ENCODE results near the gene FBXL13. TPM values are rescaled to one million over a fixed set of nuclear protein-coding genes. Genes with fewer than 3 reads are reported as not detected.
"Not testable (repeated sequence)": the region's sequence is repeated elsewhere in the genome, so short reads cannot be mapped to it uniquely, and the experiment has no call there.

Gene FBXL13
- total RNA-seq, 2 donors from 2014 or later: 1.3 to 1.4 TPM

DNA sequence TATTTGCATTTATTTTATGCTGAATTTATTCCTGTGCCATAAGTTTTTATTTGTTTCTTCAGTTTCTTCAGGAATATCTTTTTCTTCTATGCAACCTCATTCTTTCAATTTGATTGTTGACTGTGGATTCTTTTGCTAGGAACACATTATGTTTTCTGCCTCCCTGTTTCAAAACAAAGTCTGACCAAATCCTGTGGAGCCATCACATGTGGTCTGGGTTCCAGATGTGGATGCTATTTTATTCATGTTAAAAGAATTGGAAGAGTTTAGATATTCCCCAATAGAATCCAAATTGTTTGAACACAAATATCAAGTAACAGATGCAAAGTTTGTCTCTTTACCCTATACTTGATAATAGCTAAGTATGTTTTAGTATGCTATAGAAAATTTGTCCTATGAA lies 218.6 kb downstream of the FBXL13 start:
- Mint-ChIP-seq H3K27me3 (no peaks in the 10 kb centered on the region), H3K4me1 (no peaks in the 10 kb centered on the region), H3K36me3 (ENCODE audit: low read depth) (peaks cover 2% of the 10 kb centered on the region), H3K27ac (no peak overlapping the region), H3K4me3 (no peak overlapping the region)
- no peak for ATAC-seq
- DNase-seq: no peak
- H3K9me3 ChIP-seq (ENCODE audit: control insufficient read depth, low read length, poor library complexity, severe bottlenecking): no peaks in the 10 kb centered on the region

DNA sequence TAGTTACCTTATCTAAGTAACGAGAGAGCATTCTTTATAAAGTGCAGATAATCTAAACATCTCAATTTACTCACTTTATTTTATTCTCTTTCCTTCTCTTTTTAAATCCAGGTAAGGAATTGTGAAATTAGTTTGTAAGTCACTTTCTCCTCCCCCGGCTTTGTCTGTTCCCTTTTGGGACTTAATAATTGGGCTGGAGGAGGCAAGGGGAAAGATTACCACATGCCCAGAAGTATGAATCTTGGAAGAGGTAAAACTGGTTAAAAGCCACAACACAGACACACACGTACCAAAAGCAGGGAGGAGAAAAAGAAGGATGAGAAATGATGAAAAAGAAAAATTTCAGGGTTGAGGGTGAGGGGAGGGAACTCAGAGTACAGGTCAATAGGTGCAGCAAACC lies 225.1 kb downstream of the FBXL13 start:
- Mint-ChIP-seq H3K4me1 (no peaks in the 10 kb centered on the region), H3K27ac (no peak overlapping the region), H3K4me3 (no peak overlapping the region)

DNA sequence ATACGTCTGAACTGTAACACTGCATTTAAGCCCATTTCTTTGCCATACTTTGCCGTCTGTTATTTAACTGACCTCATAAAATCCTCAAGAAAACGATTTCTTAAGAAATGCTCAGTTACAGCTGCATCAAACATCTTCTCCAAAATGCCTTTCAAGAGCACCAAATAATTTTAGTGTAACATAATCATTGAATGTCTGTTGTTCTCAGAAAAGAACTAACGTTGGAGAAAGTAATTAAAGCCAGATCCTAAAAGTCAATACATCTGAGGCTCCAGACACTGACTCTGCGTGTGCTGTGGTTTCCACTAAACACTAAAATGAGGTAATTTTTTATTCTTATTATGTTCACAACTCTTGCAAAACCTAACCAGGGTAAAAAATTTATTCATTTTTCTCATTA lies 225.5 kb downstream of the FBXL13 start:
- ATAC-seq: no peak
- peaks cover 2% of the 10 kb centered on the region for H3K36me3 Mint-ChIP-seq (ENCODE audit: low read depth)
- no peaks in the 10 kb centered on the region for H3K4me1 Mint-ChIP-seq

More for the DNA sequence above, 225.1 kb downstream of the FBXL13 start:
- Mint-ChIP-seq H3K27me3 (no peaks in the 10 kb centered on the region), H3K36me3 (ENCODE audit: low read depth) (peaks cover 2% of the 10 kb centered on the region)
- ATAC-seq (no peak), DNase-seq (no peak)
- H3K9me3 ChIP-seq (ENCODE audit: control insufficient read depth, low read length, poor library complexity, severe bottlenecking): no peaks in the 10 kb centered on the region

DNA sequence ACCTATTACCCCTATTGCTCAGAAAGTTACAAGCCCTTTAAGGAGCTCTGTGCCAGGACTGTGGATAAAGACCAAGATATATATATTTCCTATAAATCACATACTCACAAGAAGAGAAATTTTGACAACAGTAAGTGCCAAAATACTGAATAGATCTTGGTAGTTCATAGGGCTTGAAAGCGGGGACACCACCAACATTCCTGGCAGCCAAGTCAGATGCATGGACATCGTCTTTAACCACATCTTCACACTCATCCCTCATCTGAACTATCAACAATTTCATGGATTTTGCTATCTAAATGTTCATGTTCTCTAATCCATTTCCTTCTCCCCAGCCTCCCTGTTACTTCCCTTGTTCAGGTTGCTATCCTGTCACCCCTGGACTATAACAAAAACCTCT lies 229.2 kb downstream of the FBXL13 start:
- no peaks in the 10 kb centered on the region for H3K9me3 ChIP-seq (ENCODE audit: control insufficient read depth, low read length, poor library complexity, severe bottlenecking)
- no peaks in the 10 kb centered on the region for H3K27me3 Mint-ChIP-seq
- no peak for ATAC-seq
- no peak overlapping the region for H3K27ac Mint-ChIP-seq
- H3K4me3 Mint-ChIP-seq: no peak overlapping the region
- no peaks in the 10 kb centered on the region for H3K36me3 Mint-ChIP-seq (ENCODE audit: low read depth)
- no peaks in the 10 kb centered on the region for H3K4me1 Mint-ChIP-seq
- DNase-seq: no peak

More for the DNA sequence above, 225.5 kb downstream of the FBXL13 start:
- H3K27ac Mint-ChIP-seq: no peak overlapping the region
- no peaks in the 10 kb centered on the region for H3K9me3 ChIP-seq (ENCODE audit: control insufficient read depth, low read length, poor library complexity, severe bottlenecking)
- DNase-seq: no peak
- H3K27me3 Mint-ChIP-seq: no peaks in the 10 kb centered on the region
- no peak overlapping the region for H3K4me3 Mint-ChIP-seq

DNA sequence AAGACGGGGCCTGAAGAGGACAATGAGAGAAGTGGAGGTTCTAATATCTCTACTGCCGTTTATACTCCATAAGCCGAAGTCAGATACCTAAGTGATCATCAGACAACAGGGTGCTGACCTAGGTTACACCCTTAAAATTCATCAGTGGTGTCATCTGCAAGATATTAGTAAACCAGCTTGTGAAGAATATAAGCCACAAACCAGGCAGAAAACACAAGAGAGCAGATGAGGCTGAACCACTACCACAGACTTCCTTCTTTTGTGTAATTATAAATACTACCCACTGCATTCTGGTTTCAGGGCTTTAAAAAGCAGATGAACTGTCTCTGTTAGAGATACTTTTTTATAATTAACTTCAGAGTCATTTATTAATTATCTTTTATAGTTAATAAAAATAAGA lies 230.7 kb downstream of the FBXL13 start:
- Mint-ChIP-seq H3K27me3 (no peaks in the 10 kb centered on the region), H3K4me3 (no peak overlapping the region), H3K4me1 (no peaks in the 10 kb centered on the region), H3K36me3 (ENCODE audit: low read depth) (no peaks in the 10 kb centered on the region), H3K27ac (no peak overlapping the region)
- DNase-seq (no peak), ATAC-seq (no peak)
- H3K9me3 ChIP-seq (ENCODE audit: control insufficient read depth, low read length, poor library complexity, severe bottlenecking): no peaks in the 10 kb centered on the region

DNA sequence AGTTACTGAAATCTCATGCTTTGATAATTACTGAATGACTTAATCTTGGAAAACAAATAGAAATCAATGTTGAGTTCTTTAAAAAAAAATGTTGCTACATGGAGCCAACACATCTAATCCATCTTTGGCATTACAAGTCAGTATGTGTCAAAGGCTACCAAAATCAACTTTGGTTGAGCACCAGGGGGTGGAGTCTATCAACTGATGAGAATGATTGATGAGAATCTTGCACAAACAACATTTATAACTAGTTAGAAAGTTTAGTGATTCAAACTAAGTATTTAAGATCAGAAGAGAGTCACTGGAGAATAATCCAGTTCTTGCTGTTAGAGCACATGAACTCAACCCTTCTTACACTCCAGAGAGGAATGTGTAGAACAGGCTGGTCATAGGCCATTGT lies 232.3 kb downstream of the FBXL13 start:
- no peaks in the 10 kb centered on the region for H3K27me3 Mint-ChIP-seq
- no peak overlapping the region for H3K27ac Mint-ChIP-seq
- H3K36me3 Mint-ChIP-seq (ENCODE audit: low read depth): no peaks in the 10 kb centered on the region
- H3K4me1 Mint-ChIP-seq: no peaks in the 10 kb centered on the region
- no peak overlapping the region for H3K4me3 Mint-ChIP-seq
- no peaks in the 10 kb centered on the region for H3K9me3 ChIP-seq (ENCODE audit: control insufficient read depth, low read length, poor library complexity, severe bottlenecking)
- ATAC-seq (no peak), DNase-seq (no peak)

DNA sequence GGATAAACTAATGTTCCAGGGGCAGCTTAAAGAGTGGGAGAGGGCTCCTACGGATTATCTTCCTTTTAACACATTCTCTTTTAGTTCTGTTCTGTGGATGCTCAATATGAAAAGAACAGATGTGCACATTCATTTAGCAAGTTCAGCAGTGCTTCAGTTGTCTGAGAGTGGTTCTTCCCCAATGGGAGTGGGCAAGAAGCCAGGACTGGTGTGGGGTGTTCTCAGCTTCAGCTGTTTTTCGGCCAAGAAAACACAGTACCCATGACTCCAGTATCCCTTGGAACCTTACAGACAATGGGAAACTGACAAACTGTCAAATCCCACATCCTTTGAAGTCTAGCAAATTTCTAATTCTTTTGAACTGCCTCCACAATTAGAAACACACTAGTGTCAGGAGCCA lies 233.3 kb downstream of the FBXL13 start:
- no peak overlapping the region for H3K4me3 Mint-ChIP-seq
- H3K36me3 Mint-ChIP-seq (ENCODE audit: low read depth): no peaks in the 10 kb centered on the region
- H3K9me3 ChIP-seq (ENCODE audit: control insufficient read depth, low read length, poor library complexity, severe bottlenecking): no peaks in the 10 kb centered on the region
- DNase-seq (no peak), ATAC-seq (no peak)
- H3K27me3 Mint-ChIP-seq: no peaks in the 10 kb centered on the region
- H3K4me1 Mint-ChIP-seq: no peaks in the 10 kb centered on the region
- H3K27ac Mint-ChIP-seq: no peak overlapping the region

DNA sequence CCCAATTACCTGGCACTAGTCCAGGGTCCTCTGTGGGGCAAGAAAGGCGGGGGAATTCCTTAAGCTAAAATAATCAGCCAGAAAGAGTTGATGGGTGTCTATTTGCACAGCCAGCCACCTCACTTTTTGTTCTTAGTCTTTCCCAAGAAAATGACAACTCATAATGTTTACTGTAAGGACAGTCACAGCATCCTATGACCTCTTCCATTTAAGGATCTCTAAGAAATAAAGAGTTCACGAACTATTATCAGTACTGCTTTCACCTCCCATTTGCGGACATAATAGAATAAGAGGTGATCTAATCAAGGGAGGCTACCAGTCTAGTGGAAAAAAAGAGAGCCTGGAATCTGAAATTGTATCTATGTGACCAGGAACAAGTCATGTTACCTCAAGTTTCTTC lies 234.2 kb downstream of the FBXL13 start:
- H3K27ac Mint-ChIP-seq: no peak overlapping the region
- H3K36me3 Mint-ChIP-seq (ENCODE audit: low read depth): no peaks in the 10 kb centered on the region
- H3K27me3 Mint-ChIP-seq: no peaks in the 10 kb centered on the region

DNA sequence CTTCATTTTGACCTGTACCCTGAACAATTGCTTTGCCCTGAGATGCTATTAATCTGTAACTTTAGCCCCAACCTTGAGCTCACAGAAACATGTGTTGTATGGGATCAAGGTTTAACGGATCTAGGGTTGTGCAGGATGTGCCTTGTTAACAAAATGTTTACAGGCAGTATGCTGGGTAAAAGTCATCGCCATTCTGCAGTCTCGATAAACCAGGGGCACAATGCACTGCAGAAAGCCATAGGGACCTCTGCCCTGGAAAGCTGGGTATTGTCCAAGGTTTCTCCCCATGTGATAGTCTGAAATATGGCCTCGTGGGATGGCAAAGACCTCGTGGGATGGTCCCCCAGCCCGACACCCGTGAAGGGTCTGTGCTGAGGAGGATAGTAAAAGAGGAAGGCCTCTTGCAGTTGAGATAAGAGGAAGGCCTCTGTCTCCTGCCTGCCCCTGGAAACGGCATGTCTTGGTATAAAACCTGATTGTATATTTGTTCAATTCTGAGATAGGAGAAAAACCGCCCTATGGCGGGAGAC lies 236.0 kb downstream of the FBXL13 start:
- H3K27ac Mint-ChIP-seq, ATAC-seq: not testable (repeated sequence)

More for the DNA sequence above, 234.2 kb downstream of the FBXL13 start:
- no peaks in the 10 kb centered on the region for H3K9me3 ChIP-seq (ENCODE audit: control insufficient read depth, low read length, poor library complexity, severe bottlenecking)
- Mint-ChIP-seq H3K4me1 (no peaks in the 10 kb centered on the region), H3K4me3 (no peak overlapping the region)
- no peak for DNase-seq
- no peak for ATAC-seq

DNA sequence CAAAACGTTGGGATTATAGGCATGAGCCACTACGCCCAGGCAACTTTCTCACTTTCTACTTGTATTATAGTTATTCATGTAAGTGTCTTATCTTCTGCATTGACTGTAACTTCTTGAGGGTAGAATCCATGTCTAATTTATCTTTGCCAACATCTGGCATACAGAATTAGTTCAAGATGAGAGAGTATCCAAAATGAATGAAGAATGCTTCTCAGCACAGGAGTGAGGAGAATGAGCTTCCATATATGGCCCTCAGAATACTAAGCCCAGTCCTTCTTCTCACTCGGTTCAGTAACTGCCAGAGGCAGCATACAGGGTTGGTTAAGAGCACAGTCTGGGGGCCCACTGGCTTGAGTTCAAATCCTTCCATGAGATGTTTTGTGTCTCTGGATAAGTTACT lies 236.8 kb downstream of the FBXL13 start:
- H3K4me3 Mint-ChIP-seq: no peak overlapping the region
- DNase-seq (no peak), ATAC-seq (no peak)
- no peaks in the 10 kb centered on the region for H3K36me3 Mint-ChIP-seq (ENCODE audit: low read depth)
- no peaks in the 10 kb centered on the region for H3K27me3 Mint-ChIP-seq
- no peaks in the 10 kb centered on the region for H3K9me3 ChIP-seq (ENCODE audit: control insufficient read depth, low read length, poor library complexity, severe bottlenecking)
- H3K4me1 Mint-ChIP-seq: no peaks in the 10 kb centered on the region
- H3K27ac Mint-ChIP-seq: no peak overlapping the region

More for the DNA sequence above, 236.0 kb downstream of the FBXL13 start:
- H3K36me3 Mint-ChIP-seq (ENCODE audit: low read depth); H3K27me3 Mint-ChIP-seq; H3K4me1 Mint-ChIP-seq; H3K4me3 Mint-ChIP-seq; H3K9me3 ChIP-seq (ENCODE audit: control insufficient read depth, low read length, poor library complexity, severe bottlenecking); DNase-seq: not testable (repeated sequence)

DNA sequence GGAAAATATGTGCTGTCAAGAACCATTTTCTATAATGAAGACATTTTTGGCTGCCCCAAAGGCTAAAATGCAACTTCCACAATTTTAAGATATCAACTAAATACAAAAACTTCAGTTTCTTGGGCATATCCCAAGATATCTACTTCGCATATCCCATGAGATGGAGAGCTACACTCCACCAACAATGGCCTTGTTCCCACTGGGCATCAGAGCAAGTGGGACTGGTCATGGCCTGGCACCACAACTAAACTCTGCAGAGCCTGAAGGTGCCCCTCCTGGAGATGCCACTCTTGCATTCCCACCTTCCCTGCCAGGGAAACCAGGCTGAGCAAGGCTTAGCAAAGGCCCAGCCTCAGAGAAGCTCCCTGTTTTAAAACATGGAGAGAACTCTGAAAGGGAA lies 237.6 kb downstream of the FBXL13 start:
- no peaks in the 10 kb centered on the region for H3K27me3 Mint-ChIP-seq
- H3K4me3 Mint-ChIP-seq: no peak overlapping the region
- DNase-seq (no peak), ATAC-seq (no peak)
- H3K27ac Mint-ChIP-seq: no peak overlapping the region
- H3K9me3 ChIP-seq (ENCODE audit: control insufficient read depth, low read length, poor library complexity, severe bottlenecking): no peaks in the 10 kb centered on the region
- H3K4me1 Mint-ChIP-seq: no peaks in the 10 kb centered on the region
- H3K36me3 Mint-ChIP-seq (ENCODE audit: low read depth): no peaks in the 10 kb centered on the region

DNA sequence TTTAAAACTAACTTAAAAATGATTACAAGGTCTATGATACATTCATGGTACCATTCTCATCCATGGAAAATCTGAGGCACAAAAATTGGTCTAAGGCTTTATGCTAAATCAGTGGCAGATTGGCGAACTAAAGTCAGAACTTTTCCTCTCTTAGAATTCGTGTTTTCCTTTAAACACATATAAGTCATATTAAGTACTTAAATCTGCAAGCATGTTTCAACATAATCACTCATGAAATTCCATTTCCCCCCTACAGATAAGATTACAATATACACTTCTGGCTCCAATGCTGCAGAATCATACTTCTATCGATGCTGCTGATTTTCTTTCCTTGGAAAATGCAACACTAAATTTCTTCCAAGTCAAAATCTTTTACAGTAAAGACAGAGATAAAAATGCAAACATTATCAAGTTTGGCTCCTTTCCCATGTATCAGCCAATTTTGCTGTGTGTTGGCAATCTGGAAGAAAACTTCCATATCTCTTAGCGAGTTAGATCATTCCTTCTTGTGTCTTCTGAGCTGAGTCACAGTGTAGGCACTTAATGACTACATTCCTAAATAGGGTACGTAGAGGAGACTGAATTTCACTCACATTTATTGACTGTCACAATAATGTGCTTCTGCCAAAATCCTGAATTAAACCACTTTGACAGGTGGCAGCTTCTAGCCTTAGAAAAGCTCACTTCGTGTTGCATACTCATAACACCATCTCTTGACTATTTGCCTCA lies 238.2 kb downstream of the FBXL13 start:
- no peak for DNase-seq
- Mint-ChIP-seq H3K27ac (no peak overlapping the region), H3K4me1 (no peaks in the 10 kb centered on the region), H3K27me3 (no peaks in the 10 kb centered on the region), H3K4me3 (no peak overlapping the region), H3K36me3 (ENCODE audit: low read depth) (no peaks in the 10 kb centered on the region)
- H3K9me3 ChIP-seq (ENCODE audit: control insufficient read depth, low read length, poor library complexity, severe bottlenecking): no peaks in the 10 kb centered on the region
- no peak for ATAC-seq

DNA sequence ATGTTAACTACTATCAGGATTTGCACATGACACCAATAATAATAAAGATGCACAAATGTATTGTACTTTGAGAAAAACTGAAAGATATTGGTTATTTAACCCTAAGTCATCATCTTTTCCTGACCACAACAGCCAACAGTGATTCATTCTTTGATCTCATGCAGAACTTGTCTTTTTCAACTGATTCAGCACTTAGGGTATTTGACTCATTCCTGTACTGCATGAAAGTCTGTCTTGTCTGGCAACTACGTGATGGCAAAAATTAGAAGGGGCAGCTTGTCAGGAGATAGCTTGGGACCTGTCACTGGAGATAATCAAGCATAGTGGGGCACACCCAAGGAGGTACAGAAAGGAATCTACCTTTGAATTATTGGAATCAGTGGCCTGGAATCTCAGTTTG lies 239.6 kb downstream of the FBXL13 start:
- Mint-ChIP-seq H3K4me1 (no peaks in the 10 kb centered on the region), H3K36me3 (ENCODE audit: low read depth) (peaks cover 4% of the 10 kb centered on the region), H3K27me3 (no peaks in the 10 kb centered on the region), H3K27ac (no peak overlapping the region), H3K4me3 (no peak overlapping the region)
- DNase-seq (no peak), ATAC-seq (no peak)
- H3K9me3 ChIP-seq (ENCODE audit: control insufficient read depth, low read length, poor library complexity, severe bottlenecking): no peaks in the 10 kb centered on the region

DNA sequence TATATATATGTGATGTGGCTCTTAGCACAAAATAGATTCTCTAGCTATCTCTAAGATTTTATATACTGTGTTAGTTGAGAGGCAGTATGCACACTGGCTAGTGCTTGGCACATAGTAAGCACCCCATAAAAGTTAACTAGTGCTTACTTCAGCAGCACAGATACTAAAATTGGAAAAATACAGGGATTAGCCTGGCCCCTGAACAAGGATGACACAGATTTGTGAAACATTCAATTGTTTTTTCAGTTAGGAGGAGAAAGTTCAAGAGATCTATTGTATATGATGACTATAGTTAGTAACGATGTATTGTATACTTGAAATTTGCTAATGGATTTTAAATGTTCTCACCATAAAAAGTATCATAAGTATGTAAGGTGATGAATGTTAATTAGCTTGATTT lies 240.1 kb downstream of the FBXL13 start:
- DNase-seq (no peak), ATAC-seq (no peak)

More for the DNA sequence above, 240.1 kb downstream of the FBXL13 start:
- Mint-ChIP-seq H3K27ac (no peak overlapping the region), H3K27me3 (no peaks in the 10 kb centered on the region), H3K4me1 (no peaks in the 10 kb centered on the region), H3K4me3 (no peak overlapping the region), H3K36me3 (ENCODE audit: low read depth) (peaks cover 6% of the 10 kb centered on the region)
- no peaks in the 10 kb centered on the region for H3K9me3 ChIP-seq (ENCODE audit: control insufficient read depth, low read length, poor library complexity, severe bottlenecking)
